DND-41 (cell line): Measurements from ENCODE around the gene ASF1B.

ENCODE experiments used
- EZH2 ChIP-seq: IDR thresholded peaks from 3 replicates; pipeline ENCODE4 v1.6.1; 2012; ENCODE audit warnings: borderline replicate concordance, low read depth, mild to moderate bottlenecking, moderate library complexity, low read length, inconsistent platforms; ENCODE audit not compliant: severe bottlenecking
- TF ChIP-seq, protein P1 (sequence below): IDR thresholded peaks from 2 replicates; pipeline ENCODE4 v1.5.1; 2012; ENCODE audit warnings: borderline replicate concordance, low read length, moderate library complexity, mild to moderate bottlenecking; ENCODE audit not compliant: poor library complexity, severe bottlenecking; ENCODE audit errors: extremely low read depth

DNA sequence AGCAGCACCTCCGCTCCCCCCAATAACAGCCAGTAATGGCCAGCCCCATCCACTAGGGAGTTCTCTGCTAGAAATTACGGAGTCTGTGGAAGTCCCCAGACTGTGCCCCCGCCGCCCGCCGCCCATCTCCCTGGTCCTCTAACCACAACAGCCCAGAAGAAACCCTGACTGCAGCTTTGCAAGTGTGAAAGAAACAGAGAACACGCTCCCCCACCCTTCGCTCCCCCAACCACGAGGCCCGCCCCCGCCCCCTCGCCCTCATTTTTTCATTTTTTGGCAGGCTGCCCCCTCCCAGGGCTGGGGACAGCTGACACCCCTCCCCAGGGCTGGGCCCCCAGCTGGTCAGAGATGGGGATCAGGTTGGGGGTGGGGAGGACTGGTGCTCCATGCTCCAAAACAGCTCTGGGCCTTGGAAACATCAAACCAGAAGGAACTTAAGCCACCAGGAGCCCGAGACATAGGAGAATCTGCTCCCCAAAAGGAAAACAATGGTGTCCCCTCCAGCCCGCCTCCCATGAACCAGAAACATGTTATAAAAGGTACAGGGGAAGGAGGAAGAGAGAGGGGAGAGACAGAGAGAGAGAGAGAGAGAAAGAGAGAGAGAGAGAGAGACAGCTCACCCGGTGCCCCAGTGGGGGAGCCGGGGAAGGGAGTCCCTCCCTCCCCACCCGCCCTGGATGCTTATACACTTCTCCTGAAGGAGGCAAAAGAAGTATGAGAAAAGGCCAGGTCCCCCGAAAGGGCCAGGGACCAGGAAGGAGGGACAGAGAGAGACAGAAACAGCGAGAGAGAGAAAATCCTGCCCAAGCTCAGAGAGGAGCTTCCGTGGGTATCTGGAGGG lies 29.8 kb upstream of the ASF1B start:
- TF ChIP-seq, protein P1, sequence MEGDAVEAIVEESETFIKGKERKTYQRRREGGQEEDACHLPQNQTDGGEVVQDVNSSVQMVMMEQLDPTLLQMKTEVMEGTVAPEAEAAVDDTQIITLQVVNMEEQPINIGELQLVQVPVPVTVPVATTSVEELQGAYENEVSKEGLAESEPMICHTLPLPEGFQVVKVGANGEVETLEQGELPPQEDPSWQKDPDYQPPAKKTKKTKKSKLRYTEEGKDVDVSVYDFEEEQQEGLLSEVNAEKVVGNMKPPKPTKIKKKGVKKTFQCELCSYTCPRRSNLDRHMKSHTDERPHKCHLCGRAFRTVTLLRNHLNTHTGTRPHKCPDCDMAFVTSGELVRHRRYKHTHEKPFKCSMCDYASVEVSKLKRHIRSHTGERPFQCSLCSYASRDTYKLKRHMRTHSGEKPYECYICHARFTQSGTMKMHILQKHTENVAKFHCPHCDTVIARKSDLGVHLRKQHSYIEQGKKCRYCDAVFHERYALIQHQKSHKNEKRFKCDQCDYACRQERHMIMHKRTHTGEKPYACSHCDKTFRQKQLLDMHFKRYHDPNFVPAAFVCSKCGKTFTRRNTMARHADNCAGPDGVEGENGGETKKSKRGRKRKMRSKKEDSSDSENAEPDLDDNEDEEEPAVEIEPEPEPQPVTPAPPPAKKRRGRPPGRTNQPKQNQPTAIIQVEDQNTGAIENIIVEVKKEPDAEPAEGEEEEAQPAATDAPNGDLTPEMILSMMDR: no peak
- no peak for TF ChIP-seq EZH2
